ENCODE data around the gene PCID2.

GRCh38 chr13:113226873-113227450 is 18.5 kb upstream of the PCID2 start:
- TF ChIP-seq CTCF (conservative IDR thresholded peaks at IDR 0.05; ENCODE audit: low read depth in 2 of 2) = no peak
- TF ChIP-seq CREB1 (CRISPR knock-in tag; IDR thresholded peaks at IDR 0.05; ENCODE audit: low read depth) = no peak
- TF ChIP-seq EZH2 (IDR thresholded peaks at IDR 0.05; ENCODE audit: low read depth, unreplicated experiment) = no peak
- TF ChIP-seq POLR2AphosphoS5 (IDR thresholded peaks at IDR 0.05; ENCODE audit: low read depth) = no peak
- TF ChIP-seq EZH2phosphoT487 (IDR thresholded peaks at IDR 0.05; ENCODE audit: unreplicated experiment) = no peak
- no peak for TF ChIP-seq ZNF331 (CRISPR knock-in tag; IDR thresholded peaks at IDR 0.05; ENCODE audit: low read depth)
- no peak for TF ChIP-seq JUNB (IDR thresholded peaks at IDR 0.05; ENCODE audit: unreplicated experiment)
- TF ChIP-seq ZNF114 (CRISPR knock-in tag; IDR thresholded peaks at IDR 0.05) = no peak
- TF ChIP-seq NANOG (IDR thresholded peaks at IDR 0.05; ENCODE audit: borderline replicate concordance) = no peak
- TF ChIP-seq REST (IDR thresholded peaks at IDR 0.05; ENCODE audit: unreplicated experiment) = no peak
- no peak for TF ChIP-seq STAT1 (IDR thresholded peaks at IDR 0.05; ENCODE audit: unreplicated experiment)
